Hepatocyte (in vitro differentiated cells): ENCODE data around the gene SPATA9. TPM values are rescaled to one million over a fixed set of nuclear protein-coding genes. Genes with fewer than 3 reads are reported as not detected.
"Not testable (repeated sequence)": the region's sequence is repeated elsewhere in the genome, so short reads cannot be mapped to it uniquely, and the experiment has no call there.

Source experiments
- DNase-seq: peaks from one replicate; pipeline ENCODE4 v3.0.0-alpha.2; 2016; ENCODE audit warnings: low spot score
- H2AFZ ChIP-seq: fragments of 200-600 bp; sonication (generic); 2 replicates; pipeline ENCODE4 v1.6.0; 2016; ENCODE audit warnings: antibody characterized with exemption, mild to moderate bottlenecking
- H3K27ac ChIP-seq: fragments of 200-600 bp; sonication (generic); 2 replicates; pipeline ENCODE4 v1.5.1; 2016; ENCODE audit warnings: mild to moderate bottlenecking
- H3K27me3 ChIP-seq: fragments of 200-600 bp; sonication (generic); 2 replicates; pipeline ENCODE4 v1.6.1; 2016
- H3K36me3 ChIP-seq: fragments of 200-600 bp; sonication (generic); replicated peaks from 2 replicates; pipeline ENCODE4 v1.5.1; 2016; ENCODE audit warnings: low read depth; ENCODE audit not compliant: insufficient read depth
- H3K4me1 ChIP-seq: fragments of 200-600 bp; sonication (generic); 2 replicates; pipeline ENCODE4 v1.5.1; 2016; ENCODE audit warnings: mild to moderate bottlenecking, moderate library complexity; ENCODE audit not compliant: insufficient read depth
- H3K4me2 ChIP-seq: fragments of 200-600 bp; sonication (generic); 2 replicates; pipeline ENCODE4 v1.6.0; 2016
- H3K4me3 ChIP-seq: fragments of 200-600 bp; sonication (generic); 2 replicates; pipeline ENCODE4 v1.5.1; 2016; ENCODE audit warnings: mild to moderate bottlenecking
- H3K79me2 ChIP-seq: fragments of 200-600 bp; sonication (generic); 2 replicates; pipeline ENCODE4 v1.6.0; 2017; ENCODE audit warnings: mild to moderate bottlenecking
- H3K9me2 ChIP-seq: fragments of 200-600 bp; sonication (generic); replicated peaks from 2 replicates; pipeline ENCODE4 v1.6.0; 2017; ENCODE audit warnings: mild to moderate bottlenecking; ENCODE audit not compliant: insufficient read depth
- H3K9me3 ChIP-seq: fragments of 200-600 bp; sonication (generic); 2 replicates; pipeline ENCODE4 v1.5.1; 2016; ENCODE audit warnings: low read depth, mild to moderate bottlenecking
- H4K20me1 ChIP-seq: fragments of 200-600 bp; sonication (generic); 2 replicates; pipeline ENCODE4 v1.6.0; 2016; ENCODE audit warnings: mild to moderate bottlenecking; ENCODE audit not compliant: insufficient read depth, poor library complexity, severe bottlenecking
- EZH2 ChIP-seq: fragments of 200-600 bp; sonication (generic); IDR thresholded peaks from 2 replicates; pipeline ENCODE4 v1.6.1; 2016; ENCODE audit warnings: antibody characterized with exemption, mild to moderate bottlenecking, borderline replicate concordance
- EZH2phosphoT487 ChIP-seq: fragments of 200-600 bp; sonication (generic); IDR thresholded peaks from one replicate; pipeline ENCODE4 v1.6.1; 2018; ENCODE audit warnings: antibody characterized with exemption, mild to moderate bottlenecking, low read depth, moderate library complexity; ENCODE audit not compliant: unreplicated experiment, severe bottlenecking
- WGBS: methylation state at CpG from one replicate; pipeline ENCODE4 v1.1.6; 2016; ENCODE audit warnings: low lambda C conversion rate; ENCODE audit errors: missing lambda C conversion rate; 5-methylcytosine and 5-hydroxymethylcytosine counted together
- polyA plus RNA-seq: library from polyadenylated mRNA; unstranded; fragments of >200 nt; fragmentation: Nextera tagmentation; extraction: Ambion mirVana; gene quantifications from 2 replicates; pipeline ENCODE4 v1.2.1, GENCODE V29; 2016
- total RNA-seq: library from RNA; depleted of rRNA; stranded (reverse); fragments of >200 nt; gene quantifications from 2 replicates; pipeline ENCODE4 v1.2.3, GENCODE V29; 2014
- TF ChIP-seq, protein P1 (sequence below): fragments of 200-600 bp; sonication (generic); IDR thresholded peaks from 2 replicates; pipeline ENCODE4 v1.5.1; 2016; ENCODE audit warnings: antibody characterized with exemption, mild to moderate bottlenecking; ENCODE audit not compliant: poor library complexity

Gene SPATA9
- total and polyA plus RNA-seq, 2 experiments from 2014 or later = 0.33 to 1.2 TPM

DNA sequence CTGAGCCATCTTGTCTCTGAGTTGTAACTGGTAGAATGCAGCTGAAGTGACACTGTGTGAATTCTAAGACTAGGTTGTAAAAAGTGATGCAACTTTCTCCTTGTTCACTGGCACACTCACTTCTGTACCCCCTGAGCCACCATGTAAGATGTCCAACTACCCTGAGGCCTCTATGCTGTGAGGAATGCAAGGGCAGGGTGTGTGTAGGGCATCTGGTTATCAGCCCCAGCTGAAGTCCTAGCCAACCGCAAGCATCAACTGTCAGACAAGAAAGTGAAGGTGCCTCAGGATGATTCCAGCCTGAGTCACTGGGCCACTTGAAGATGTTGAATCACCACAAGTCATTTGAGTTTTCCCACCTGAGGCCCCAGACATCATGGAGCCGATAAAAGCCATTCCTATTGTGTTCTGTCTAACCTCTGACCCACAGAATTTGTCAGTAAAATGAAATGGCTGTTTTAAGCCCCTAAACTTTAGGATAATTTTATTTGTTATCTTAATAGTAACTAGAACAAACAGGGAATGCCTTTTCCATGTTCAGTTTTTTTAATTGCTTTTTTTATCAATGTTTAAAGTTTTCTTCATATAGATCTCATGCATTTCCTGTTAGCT lies 29.7 kb upstream of the SPATA9 start:
- 23% methylated on average over 2 of the region's 2 CpGs for WGBS
- H3K27ac ChIP-seq = peak overlapping the region; percentile 62
- H3K9me3 ChIP-seq = no peaks in the 10 kb centered on the region
- peaks cover 20% of the 10 kb centered on the region for H3K4me1 ChIP-seq
- no peak for TF ChIP-seq EZH2
- peak; percentile 82 for DNase-seq
- no peaks in the 10 kb centered on the region for H3K27me3 ChIP-seq
- no peak overlapping the region for H2AFZ ChIP-seq
- no peak overlapping the region for H3K4me3 ChIP-seq
- H3K79me2 ChIP-seq = no peaks in the 10 kb centered on the region
- H3K36me3 ChIP-seq = no peaks in the 10 kb centered on the region
- no peaks in the 10 kb centered on the region for H3K9me2 ChIP-seq
- H4K20me1 ChIP-seq = no peaks in the 10 kb centered on the region
- H3K4me2 ChIP-seq = no peak overlapping the region

DNA sequence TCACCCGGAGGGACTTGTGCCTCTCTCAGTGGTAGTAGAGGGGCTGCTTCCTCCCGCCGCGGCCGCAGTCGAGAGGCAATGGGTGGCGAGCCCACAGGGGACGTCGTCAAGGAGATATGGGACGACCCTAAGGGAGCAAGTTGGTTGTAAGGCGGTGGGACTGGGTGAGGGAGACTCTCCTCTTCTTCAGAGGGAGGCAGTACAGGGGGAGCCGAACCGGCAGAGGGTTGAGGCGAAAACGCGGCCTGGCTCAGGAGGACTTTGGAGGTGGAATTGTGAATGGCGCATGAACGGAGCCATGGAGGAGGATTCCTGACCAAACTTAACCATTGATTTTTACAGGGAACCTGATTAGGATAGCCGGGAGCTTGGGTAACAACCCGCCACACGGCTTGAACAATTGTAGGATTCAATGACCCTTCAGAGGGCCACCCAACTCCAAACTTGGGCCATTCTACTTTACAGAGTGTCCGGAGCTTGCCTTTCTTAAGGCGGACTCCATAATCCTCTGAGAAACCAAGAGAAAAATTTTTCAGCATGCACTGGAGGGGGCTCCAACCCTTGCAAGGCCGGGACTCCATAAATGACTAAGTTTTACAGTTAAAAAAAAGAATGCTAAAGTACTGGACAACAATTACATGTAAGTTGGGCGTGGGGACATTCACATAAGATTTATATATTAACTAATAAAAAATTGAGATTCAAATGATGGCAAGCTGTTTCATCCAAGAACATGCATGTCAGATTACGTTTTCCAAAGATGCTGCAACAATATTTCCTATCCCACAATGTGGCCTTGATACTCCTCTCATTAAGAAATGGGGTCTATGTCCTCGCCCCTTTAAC lies 28.9 kb upstream of the SPATA9 start:
- peak overlapping the region; percentile 62 for H3K27ac ChIP-seq
- H3K36me3 ChIP-seq = no peaks in the 10 kb centered on the region
- H3K9me2 ChIP-seq = no peaks in the 10 kb centered on the region
- H3K27me3 ChIP-seq = no peaks in the 10 kb centered on the region
- DNase-seq = no peak
- 70% methylated on average over 27 of the region's 27 CpGs for WGBS
- H3K4me3 ChIP-seq = no peak overlapping the region
- H3K79me2 ChIP-seq = no peaks in the 10 kb centered on the region
- peak overlapping the region; percentile 53 for H2AFZ ChIP-seq
- peak overlapping the region; percentile 55 for H3K4me2 ChIP-seq
- H3K4me1 ChIP-seq = peaks cover 20% of the 10 kb centered on the region
- H3K9me3 ChIP-seq = no peaks in the 10 kb centered on the region
- no peak for TF ChIP-seq EZH2
- no peaks in the 10 kb centered on the region for H4K20me1 ChIP-seq

DNA sequence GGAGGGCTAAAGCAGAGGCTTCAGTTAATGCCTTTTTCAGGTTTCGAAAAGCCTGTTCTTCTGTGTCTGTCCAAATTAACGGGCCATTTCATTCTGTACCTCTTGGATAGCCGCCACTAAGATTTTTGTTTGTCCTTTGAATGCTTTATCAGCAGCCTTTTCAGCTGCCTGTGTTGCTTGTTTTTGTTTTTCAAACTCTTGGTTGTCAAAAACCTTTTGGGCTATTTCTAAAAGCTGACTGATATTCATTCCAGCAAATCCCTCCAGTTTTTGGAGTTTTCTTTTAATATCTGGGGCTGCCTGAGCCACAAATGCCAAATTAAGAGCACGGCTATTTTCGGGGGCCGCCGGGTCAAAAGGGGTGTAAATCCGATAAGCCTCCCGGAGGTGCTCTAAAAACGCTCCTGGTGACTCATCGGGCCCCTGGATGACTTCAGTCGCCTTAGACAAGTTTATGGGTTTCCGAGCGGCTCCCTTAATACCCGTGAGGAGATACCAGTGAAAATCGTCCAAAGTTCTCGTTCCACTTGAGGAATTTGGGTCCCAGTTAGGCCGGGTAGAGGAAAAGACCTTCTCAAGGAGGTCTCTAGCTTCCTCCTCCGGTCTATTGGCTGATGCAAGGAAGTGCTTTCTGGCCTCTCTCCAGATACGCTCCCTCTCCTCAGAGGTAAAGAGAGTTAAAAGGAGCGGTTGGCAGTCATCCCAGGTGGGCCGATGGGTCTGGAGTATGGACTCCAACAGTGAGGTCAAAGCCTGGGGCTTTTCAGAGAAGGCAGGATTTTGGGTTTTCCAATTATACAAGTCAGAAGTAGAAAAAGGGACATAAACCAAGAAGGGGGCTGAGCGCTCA lies 28.1 kb upstream of the SPATA9 start:
- not testable (repeated sequence) for H3K9me3 ChIP-seq, H4K20me1 ChIP-seq, H3K4me3 ChIP-seq, H3K27me3 ChIP-seq, H3K9me2 ChIP-seq, H3K79me2 ChIP-seq, H3K36me3 ChIP-seq
- H2AFZ ChIP-seq = peak overlapping the region; percentile 53
- 32% methylated on average over 23 of the region's 23 CpGs for WGBS
- peak overlapping the region; percentile 17 for H3K27ac ChIP-seq
- peak; percentile 62 for DNase-seq
- peaks cover 20% of the 10 kb centered on the region for H3K4me1 ChIP-seq
- peak overlapping the region; percentile 55 for H3K4me2 ChIP-seq

DNA sequence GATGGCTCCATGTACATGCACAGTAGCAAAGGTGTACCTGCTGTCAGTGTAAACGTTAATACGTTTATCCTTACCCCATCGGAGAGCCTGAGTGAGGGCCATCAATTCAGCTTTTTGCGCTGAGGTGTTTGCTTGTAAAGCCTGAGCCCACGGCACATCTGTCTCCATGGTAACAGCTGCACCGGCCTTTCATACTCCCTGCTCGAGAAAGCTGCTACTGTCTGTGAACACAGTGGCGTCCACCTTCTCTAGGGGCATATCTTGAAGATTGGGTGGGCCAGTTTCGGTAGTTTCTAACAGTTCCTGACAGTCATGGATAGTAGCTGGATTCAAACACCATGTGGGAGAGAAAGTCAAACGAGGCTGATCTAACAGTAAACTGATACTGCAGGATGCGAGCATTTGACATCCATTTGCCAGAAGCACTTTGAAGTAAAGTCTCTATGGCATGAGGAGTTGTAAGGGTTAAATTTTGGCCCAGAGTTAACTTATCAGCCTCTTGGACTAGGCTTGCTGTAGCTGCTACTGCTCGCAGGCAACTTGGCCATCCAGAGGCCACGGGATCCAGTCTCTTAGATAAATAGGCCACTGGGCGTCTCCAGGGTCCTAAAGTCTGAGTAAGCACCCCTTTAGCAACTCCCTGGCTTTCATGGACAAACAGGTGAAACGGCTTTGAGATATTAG lies 27.3 kb upstream of the SPATA9 start:
- no peak overlapping the region for H2AFZ ChIP-seq
- no peaks in the 10 kb centered on the region for H3K27me3 ChIP-seq
- H3K4me2 ChIP-seq = peak overlapping the region; percentile 55
- no peaks in the 10 kb centered on the region for H3K79me2 ChIP-seq
- TF ChIP-seq, protein P1, sequence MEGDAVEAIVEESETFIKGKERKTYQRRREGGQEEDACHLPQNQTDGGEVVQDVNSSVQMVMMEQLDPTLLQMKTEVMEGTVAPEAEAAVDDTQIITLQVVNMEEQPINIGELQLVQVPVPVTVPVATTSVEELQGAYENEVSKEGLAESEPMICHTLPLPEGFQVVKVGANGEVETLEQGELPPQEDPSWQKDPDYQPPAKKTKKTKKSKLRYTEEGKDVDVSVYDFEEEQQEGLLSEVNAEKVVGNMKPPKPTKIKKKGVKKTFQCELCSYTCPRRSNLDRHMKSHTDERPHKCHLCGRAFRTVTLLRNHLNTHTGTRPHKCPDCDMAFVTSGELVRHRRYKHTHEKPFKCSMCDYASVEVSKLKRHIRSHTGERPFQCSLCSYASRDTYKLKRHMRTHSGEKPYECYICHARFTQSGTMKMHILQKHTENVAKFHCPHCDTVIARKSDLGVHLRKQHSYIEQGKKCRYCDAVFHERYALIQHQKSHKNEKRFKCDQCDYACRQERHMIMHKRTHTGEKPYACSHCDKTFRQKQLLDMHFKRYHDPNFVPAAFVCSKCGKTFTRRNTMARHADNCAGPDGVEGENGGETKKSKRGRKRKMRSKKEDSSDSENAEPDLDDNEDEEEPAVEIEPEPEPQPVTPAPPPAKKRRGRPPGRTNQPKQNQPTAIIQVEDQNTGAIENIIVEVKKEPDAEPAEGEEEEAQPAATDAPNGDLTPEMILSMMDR = no peak
- no peak for TF ChIP-seq EZH2
- TF ChIP-seq EZH2phosphoT487 = no peak
- no peaks in the 10 kb centered on the region for H4K20me1 ChIP-seq
- H3K27ac ChIP-seq = peak overlapping the region; percentile 17
- H3K4me3 ChIP-seq = no peak overlapping the region
- no peaks in the 10 kb centered on the region for H3K9me3 ChIP-seq
- no peaks in the 10 kb centered on the region for H3K36me3 ChIP-seq
- no peaks in the 10 kb centered on the region for H3K9me2 ChIP-seq
- H3K4me1 ChIP-seq = peaks cover 20% of the 10 kb centered on the region
- peak; percentile 78 for DNase-seq
- WGBS = 34% methylated on average over 15 of the region's 15 CpGs
